ENCODE measurements around the gene GBA3. TPM values are rescaled to one million over a fixed set of nuclear protein-coding genes. Genes with fewer than 3 reads are reported as not detected.
A peak's percentile ranks its signal among the peaks of the same experiment; 100 is the strongest.

Gene GBA3
- total RNA-seq, 6 experiments from 2014 or later = 15.4 to 115 (median 60.7) TPM

DNA sequence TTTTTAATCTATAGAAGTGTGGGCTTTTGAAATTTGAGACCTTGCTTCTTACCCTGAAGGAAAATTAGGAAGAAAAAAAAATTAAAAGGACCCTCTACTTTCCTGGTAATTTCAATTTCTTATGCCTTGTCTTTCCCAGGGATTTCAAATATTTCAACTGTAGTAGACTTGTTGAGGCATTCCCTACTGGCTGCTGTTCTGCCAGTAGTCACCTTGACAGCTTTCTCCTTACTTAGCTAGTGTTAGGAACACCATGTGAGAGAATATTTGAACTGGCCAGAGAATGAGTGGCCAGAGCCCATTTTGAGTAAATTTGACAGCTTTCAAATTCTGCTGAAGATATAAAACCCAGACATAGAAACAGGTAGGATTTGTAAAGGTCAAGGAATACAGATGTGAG lies 24.0 kb upstream of the GBA3 start:
- TF ChIP-seq, protein P1, sequence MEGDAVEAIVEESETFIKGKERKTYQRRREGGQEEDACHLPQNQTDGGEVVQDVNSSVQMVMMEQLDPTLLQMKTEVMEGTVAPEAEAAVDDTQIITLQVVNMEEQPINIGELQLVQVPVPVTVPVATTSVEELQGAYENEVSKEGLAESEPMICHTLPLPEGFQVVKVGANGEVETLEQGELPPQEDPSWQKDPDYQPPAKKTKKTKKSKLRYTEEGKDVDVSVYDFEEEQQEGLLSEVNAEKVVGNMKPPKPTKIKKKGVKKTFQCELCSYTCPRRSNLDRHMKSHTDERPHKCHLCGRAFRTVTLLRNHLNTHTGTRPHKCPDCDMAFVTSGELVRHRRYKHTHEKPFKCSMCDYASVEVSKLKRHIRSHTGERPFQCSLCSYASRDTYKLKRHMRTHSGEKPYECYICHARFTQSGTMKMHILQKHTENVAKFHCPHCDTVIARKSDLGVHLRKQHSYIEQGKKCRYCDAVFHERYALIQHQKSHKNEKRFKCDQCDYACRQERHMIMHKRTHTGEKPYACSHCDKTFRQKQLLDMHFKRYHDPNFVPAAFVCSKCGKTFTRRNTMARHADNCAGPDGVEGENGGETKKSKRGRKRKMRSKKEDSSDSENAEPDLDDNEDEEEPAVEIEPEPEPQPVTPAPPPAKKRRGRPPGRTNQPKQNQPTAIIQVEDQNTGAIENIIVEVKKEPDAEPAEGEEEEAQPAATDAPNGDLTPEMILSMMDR (IDR thresholded peaks at IDR 0.05) = no peak
- TF ChIP-seq POLR2A (IDR thresholded peaks at IDR 0.05) = no peak
- intact Hi-C loops (cut with DNase I) = no loop called here
- peak in 3 of 4 donors; percentile 25 to 53 (median 40) for ATAC-seq

DNA sequence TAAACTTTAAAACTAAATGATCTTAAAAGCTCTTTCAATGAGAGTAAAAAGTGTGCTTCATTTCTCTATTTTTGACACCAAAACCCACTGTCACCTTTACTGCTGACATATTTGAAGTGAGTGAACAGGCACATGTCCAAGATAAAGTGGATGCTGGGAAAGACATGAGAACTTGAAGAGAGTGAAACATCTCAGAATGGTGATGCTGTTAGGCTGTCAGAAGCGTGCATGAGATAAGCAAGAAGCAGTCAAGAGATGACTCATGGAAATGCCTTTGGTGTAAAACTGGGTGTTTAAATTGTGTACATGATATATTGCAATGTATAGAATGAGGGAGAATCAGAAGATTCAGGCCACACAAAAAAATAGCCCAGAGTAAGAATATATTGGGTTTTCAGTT lies 21.8 kb upstream of the GBA3 start:
- WGBS (ENCODE audit: insufficient coverage, low coverage, low lambda C conversion rate, missing lambda C conversion rate) = 89% methylated on average over 1 of the region's 1 CpG
- Histone ChIP-seq H3K27ac (no peak overlapping the region), H3K4me1 (peaks cover 0 to 8% (median 0%) of the 10 kb centered on the region in 4 donors), H3K27me3 (no peaks in the 10 kb centered on the region), H3K4me3 (no peak overlapping the region), H3K36me3 (no peaks in the 10 kb centered on the region), H3K9me3 (no peaks in the 10 kb centered on the region)
- intact Hi-C loops (cut with DNase I) = no loop called here
- no peak for ATAC-seq
- no peak for TF ChIP-seq POLR2A (IDR thresholded peaks at IDR 0.05)
- TF ChIP-seq, protein P1 (IDR thresholded peaks at IDR 0.05) = no peak
- DNase-seq = no peak

More for the DNA sequence above, 24.0 kb upstream of the GBA3 start:
- peak overlapping the region in 2 of 3 donors; percentile 5 to 10 for H3K27ac ChIP-seq
- no peak overlapping the region for H3K4me3 ChIP-seq
- peaks cover 0 to 8% (median 0%) of the 10 kb centered on the region in 4 donors for H3K4me1 ChIP-seq
- no peak for DNase-seq
- H3K9me3 ChIP-seq = no peaks in the 10 kb centered on the region
- H3K36me3 ChIP-seq = no peaks in the 10 kb centered on the region
- H3K27me3 ChIP-seq = no peaks in the 10 kb centered on the region

DNA sequence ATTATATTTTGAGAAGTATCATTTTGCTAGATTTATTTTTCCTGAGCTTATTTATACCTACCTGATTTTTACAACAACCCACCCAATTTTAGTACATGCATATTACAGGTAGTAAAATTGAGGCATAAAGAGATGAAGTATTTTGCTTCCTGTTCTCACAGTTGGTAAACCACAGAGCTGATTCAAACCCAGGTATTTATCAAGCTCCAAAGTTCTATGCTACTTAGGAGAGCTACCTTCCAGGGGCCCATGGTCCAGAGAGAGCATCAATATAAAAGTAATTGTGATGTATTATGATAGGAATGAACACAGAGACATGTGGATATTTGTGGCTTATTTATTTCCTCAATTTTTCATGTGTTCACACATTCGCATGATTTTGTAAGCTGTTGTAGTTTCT lies 20.2 kb upstream of the GBA3 start:
- Histone ChIP-seq H3K36me3 (no peaks in the 10 kb centered on the region), H3K4me3 (no peak overlapping the region), H3K9me3 (no peaks in the 10 kb centered on the region), H3K4me1 (peaks cover 0 to 8% (median 0%) of the 10 kb centered on the region in 4 donors), H3K27me3 (no peaks in the 10 kb centered on the region), H3K27ac (no peak overlapping the region)
- intact Hi-C loops (cut with DNase I) = no loop called here
- WGBS (ENCODE audit: insufficient coverage, low coverage, low lambda C conversion rate, missing lambda C conversion rate) = 40% methylated on average over 1 of the region's 1 CpG
- ATAC-seq (no peak), DNase-seq (no peak)
- no peak for TF ChIP-seq POLR2A (IDR thresholded peaks at IDR 0.05)
- TF ChIP-seq, protein P1 (IDR thresholded peaks at IDR 0.05) = no peak

DNA sequence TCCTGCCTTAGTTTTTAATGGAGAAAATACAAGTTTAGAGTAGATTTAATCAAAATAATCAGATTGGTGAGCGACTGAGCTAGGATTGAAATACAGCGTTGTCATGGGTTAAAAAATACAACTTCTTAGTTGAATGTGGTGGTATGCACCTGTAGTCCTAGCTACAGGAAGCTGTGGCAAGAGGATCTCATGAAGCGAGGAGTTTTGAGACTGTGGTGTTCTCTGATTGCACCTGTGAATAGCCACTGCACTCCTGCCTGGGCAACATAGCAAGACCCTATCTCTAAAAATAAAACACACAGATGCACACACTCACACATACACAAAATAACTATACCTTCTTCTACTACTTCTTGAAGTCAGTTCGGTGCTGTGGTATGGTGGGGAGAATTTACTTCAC lies 19.8 kb upstream of the GBA3 start:
- WGBS (ENCODE audit: insufficient coverage, low coverage, low lambda C conversion rate, missing lambda C conversion rate) = 77% methylated on average over 4 of the region's 4 CpGs
- intact Hi-C loops (cut with DNase I) = no loop called here
- TF ChIP-seq POLR2A (IDR thresholded peaks at IDR 0.05) = no peak
- TF ChIP-seq, protein P1 (IDR thresholded peaks at IDR 0.05) = no peak
- Histone ChIP-seq H3K36me3 (no peaks in the 10 kb centered on the region), H3K9me3 (no peaks in the 10 kb centered on the region), H3K27ac (no peak overlapping the region), H3K4me3 (no peak overlapping the region), H3K27me3 (no peaks in the 10 kb centered on the region), H3K4me1 (peaks cover 0 to 9% (median 0%) of the 10 kb centered on the region in 4 donors)
- DNase-seq = no peak
- ATAC-seq = no peak

DNA sequence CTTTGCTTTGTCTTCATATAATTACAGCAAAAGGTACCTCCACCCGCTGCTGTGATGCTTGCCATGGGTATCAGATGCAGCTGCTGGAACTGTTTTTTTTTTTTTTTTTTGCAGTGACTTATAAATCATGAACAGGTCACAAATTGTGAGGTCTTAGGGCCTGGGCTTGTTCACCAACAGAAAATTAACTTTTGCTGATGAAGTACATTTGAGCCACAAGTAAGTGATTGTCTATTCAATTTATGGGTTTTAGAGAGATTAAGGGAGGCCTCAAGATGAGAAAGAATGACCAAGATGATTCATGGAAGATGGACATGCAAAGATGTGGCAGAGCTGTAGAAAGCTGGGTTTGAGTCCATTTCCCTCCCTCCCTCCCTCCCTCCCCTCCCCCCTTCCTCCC lies 18.0 kb upstream of the GBA3 start:
- TF ChIP-seq, protein P1 (IDR thresholded peaks at IDR 0.05) = no peak
- TF ChIP-seq POLR2A (IDR thresholded peaks at IDR 0.05) = no peak
- H3K4me1 ChIP-seq = peaks cover 0 to 15% (median 0%) of the 10 kb centered on the region in 4 donors
- H3K4me3 ChIP-seq = no peak overlapping the region
- no peak overlapping the region for H3K27ac ChIP-seq
- no peaks in the 10 kb centered on the region for H3K36me3 ChIP-seq
- DNase-seq (no peak), ATAC-seq (no peak)
- no peaks in the 10 kb centered on the region for H3K27me3 ChIP-seq
- intact Hi-C loops (cut with DNase I) = no loop called here
- 100% methylated on average over 1 of the region's 1 CpG for WGBS (ENCODE audit: insufficient coverage, low coverage, low lambda C conversion rate, missing lambda C conversion rate)
- H3K9me3 ChIP-seq = no peaks in the 10 kb centered on the region

Data from right lobe of liver (tissue), 6 donors.